Lower lobe of right lung (tissue), 2 donors: ENCODE results near the gene MPP3. TPM values are rescaled to one million over a fixed set of nuclear protein-coding genes. Genes with fewer than 3 reads are reported as not detected.
"Not testable (repeated sequence)": the region's sequence is repeated elsewhere in the genome, so short reads cannot be mapped to it uniquely, and the experiment has no call there.

Experiments used
- ATAC-seq, 2 donors: fragments of 200-7000 bp; cut with Tn5 transposase; one replicate each; pipeline ENCODE4 v1.9.1; 2020 to 2022; ENCODE audit warnings: mild to moderate bottlenecking in 2 of 2, moderate library complexity in 2 of 2
- DNase-seq: peaks from one replicate; pipeline ENCODE4 v3.0.0-alpha.2; 2020
- H3K27ac ChIP-seq: fragments of 200-600 bp; one replicate; pipeline ENCODE4 v1.8.0; 2022
- H3K27me3 ChIP-seq: fragments of 200-600 bp; one replicate; pipeline ENCODE4 v1.8.0; 2022; ENCODE audit warnings: low read depth
- H3K36me3 ChIP-seq: fragments of 200-600 bp; one replicate; pipeline ENCODE4 v1.8.0; 2022; ENCODE audit warnings: mild to moderate bottlenecking
- H3K4me1 ChIP-seq: fragments of 200-600 bp; one replicate; pipeline ENCODE4 v1.8.0; 2022
- H3K4me3 ChIP-seq: fragments of 200-600 bp; one replicate; pipeline ENCODE4 v1.8.0; 2022; ENCODE audit warnings: mild to moderate bottlenecking
- H3K9me3 ChIP-seq: fragments of 200-600 bp; one replicate; pipeline ENCODE4 v1.8.0; 2022
- CTCF ChIP-seq: fragments of 200-600 bp; IDR thresholded peaks from one replicate; pipeline ENCODE4 v1.8.0; 2022; ENCODE audit warnings: antibody characterized with exemption, mild to moderate bottlenecking
- intact Hi-C: fragments of 100-400 bp; cut with DNase I; formaldehyde crosslinking; loops from one replicate; pipeline ENCODE4 v1.11.0; 2022
- total RNA-seq: library from RNA; stranded (reverse); fragmentation: NEBNext Ultra II Directional; extraction: Animal tissue kit (Norgen Biotek cat#: 25700); gene quantifications from one replicate; pipeline ENCODE4 v1.2.1, GENCODE V29; 2021
- donor health status: DM: no; HTN: yes; CAD: no; lungs with severe emphysema.

MPP3 gene
- total RNA-seq, 1 donor from 2014 or later = 19.2 TPM

DNA sequence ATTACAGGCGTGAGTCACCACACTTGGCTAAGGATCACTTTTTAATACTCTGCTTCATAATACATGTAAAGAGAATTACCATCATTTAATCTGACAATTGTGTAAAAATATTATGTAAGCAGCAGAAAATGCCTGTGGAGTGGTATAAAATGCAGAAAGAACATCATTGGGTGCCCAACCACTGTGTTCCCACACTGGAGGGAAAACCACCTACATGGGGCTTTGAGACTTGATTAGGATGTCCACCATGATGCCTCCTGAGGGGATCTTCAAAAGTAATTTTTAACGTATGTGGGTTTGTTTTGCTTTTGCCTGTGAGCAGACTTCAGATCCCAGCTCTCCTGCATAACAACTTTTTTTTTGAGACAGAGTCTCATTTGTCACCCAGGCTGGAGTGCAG, 33.9 kb downstream of the MPP3 start:
- Histone ChIP-seq H3K27ac (no peak overlapping the region), H3K36me3 (no peaks in the 10 kb centered on the region), H3K4me1 (no peaks in the 10 kb centered on the region), H3K9me3 (no peaks in the 10 kb centered on the region), H3K4me3 (no peak overlapping the region), H3K27me3 (no peaks in the 10 kb centered on the region)
- intact Hi-C loops = no loop called here
- ATAC-seq (no peak), DNase-seq (no peak)
- TF ChIP-seq CTCF = no peak

DNA sequence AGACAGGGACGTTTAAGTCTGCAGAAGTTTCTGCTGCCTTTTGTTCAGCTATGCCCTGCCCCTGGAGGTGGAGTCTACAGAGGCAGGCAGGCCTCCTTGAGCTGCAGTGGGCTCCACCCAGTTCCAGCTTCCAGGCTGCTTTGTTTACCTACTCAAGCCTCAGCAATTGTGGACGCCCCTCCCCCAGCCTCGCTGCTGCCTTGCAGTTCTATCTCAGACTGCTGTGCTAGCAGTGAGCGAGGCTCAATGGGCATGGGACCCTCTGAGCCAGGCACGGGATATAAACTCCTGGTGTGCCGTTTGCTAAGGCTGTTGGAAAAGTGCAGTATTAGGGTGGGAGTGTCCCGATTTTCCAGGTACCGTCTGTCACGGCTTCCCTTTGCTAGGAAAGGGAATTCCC, 34.9 kb downstream of the MPP3 start:
- H3K27me3 ChIP-seq, H3K9me3 ChIP-seq, intact Hi-C loops, H3K4me1 ChIP-seq, H3K36me3 ChIP-seq, H3K27ac ChIP-seq, ATAC-seq, H3K4me3 ChIP-seq: not testable (repeated sequence)
- DNase-seq = peak; percentile 83

- H3K27ac ChIP-seq, intact Hi-C loops, H3K36me3 ChIP-seq, H3K9me3 ChIP-seq, H3K27me3 ChIP-seq, H3K4me1 ChIP-seq, DNase-seq, ATAC-seq, H3K4me3 ChIP-seq: not testable (repeated sequence)
These were observed 40.3 kb downstream of the MPP3 start for GRCh38 chr17:43792668-43793067.

DNA sequence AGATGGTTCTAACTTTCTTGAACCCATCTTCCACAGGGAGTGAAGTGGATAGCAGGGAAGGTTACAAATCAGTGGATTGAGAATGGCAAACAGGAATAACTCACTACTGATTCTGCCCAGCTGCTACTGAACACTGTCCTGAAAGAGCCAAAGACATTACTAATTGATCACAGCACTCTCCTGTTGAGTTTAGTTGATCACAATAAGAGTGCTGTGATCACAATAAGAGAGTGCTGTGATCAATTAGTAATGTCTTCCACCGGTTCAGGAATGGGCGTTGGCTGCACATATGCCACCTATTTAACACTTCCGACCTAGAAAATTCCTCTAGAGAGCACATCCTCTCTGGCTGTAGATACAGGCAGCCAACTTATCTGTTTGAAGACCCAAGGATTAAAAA, 41.4 kb downstream of the MPP3 start:
- no peak for DNase-seq
- no peak overlapping the region for H3K4me3 ChIP-seq
- intact Hi-C loops = no loop called here

DNA sequence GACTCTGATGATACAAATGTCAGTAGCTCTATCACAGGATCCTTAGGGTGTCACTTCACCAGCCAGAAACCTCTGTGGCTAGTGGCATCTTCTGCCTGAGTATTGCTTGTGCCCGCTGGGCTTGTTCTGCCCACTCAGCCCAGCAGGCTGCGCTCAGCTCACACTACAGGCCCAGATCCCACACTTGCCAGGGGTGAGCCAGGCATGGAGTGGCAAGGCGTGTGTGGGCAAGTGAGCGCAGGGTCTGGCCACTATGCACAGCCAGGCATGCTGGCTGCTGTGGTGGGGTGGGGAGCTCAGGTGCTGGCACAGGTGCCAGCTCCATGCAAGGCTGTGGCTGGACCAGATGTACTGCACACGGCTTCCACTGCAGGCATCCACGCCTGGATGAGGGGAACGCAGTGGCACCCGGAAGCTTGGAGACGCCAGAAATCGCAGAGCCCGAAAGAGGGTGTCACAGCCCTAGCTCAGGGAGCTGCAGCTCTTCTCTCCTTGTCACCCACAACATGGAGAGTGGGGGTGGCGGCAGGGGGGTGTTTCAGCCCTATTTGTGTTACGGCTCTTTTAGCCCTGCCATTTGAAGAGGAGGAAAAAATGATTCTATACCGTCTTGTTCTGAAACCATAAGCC, 42.5 kb downstream of the MPP3 start:
- DNase-seq (no peak), ATAC-seq (peak in 1 of 2 donors; percentile 52)
- TF ChIP-seq CTCF = no peak
- Histone ChIP-seq H3K9me3 (no peaks in the 10 kb centered on the region), H3K36me3 (no peaks in the 10 kb centered on the region), H3K4me1 (no peaks in the 10 kb centered on the region), H3K27me3 (no peaks in the 10 kb centered on the region), H3K4me3 (no peak overlapping the region), H3K27ac (no peak overlapping the region)
- intact Hi-C loops = no loop called here

More for the DNA sequence above, 41.4 kb downstream of the MPP3 start:
- H3K27ac ChIP-seq = no peak overlapping the region
- H3K9me3 ChIP-seq = no peaks in the 10 kb centered on the region
- peak; percentile 63 to 67 for ATAC-seq
- TF ChIP-seq CTCF = no peak
- no peaks in the 10 kb centered on the region for H3K27me3 ChIP-seq
- no peaks in the 10 kb centered on the region for H3K4me1 ChIP-seq
- no peaks in the 10 kb centered on the region for H3K36me3 ChIP-seq

DNA sequence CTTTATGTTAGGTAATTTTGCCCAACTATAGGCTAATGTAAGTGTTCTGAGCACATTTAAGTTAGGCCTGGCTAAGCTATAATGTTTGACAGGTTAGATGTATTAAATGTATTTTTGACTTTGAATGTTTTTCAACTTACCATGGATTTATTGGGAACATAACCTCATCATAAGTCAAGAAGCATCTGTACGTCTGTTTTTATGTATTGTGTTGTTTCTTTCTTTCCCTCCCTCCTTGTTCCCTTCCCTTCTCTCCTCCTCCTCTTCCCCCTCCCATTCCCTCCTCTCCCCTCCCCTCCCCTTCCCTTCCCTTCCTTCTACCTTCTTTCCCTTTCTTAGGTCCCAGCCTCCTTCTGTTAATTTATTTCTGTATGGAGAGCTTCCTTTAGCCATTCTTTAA, 43.5 kb downstream of the MPP3 start:
- no peak for TF ChIP-seq CTCF
- no peaks in the 10 kb centered on the region for H3K4me1 ChIP-seq
- no peaks in the 10 kb centered on the region for H3K27me3 ChIP-seq
- intact Hi-C loops = no loop called here
- no peak for DNase-seq
- no peak overlapping the region for H3K4me3 ChIP-seq
- H3K36me3 ChIP-seq = no peaks in the 10 kb centered on the region
- H3K9me3 ChIP-seq = no peaks in the 10 kb centered on the region
- no peak overlapping the region for H3K27ac ChIP-seq
- no peak for ATAC-seq

- Histone ChIP-seq H3K4me1 (no peaks in the 10 kb centered on the region), H3K27ac (no peak overlapping the region), H3K9me3 (no peaks in the 10 kb centered on the region), H3K36me3 (no peaks in the 10 kb centered on the region), H3K27me3 (no peaks in the 10 kb centered on the region), H3K4me3 (no peak overlapping the region)
- no peak for ATAC-seq
- DNase-seq = no peak
- TF ChIP-seq CTCF = no peak
- intact Hi-C loops = no loop called here
These were observed 44.4 kb downstream of the MPP3 start for GRCh38 chr17:43788540-43788939.
